ENCODE measurements around the gene LRFN2.

The LRFN2 gene

DNA sequence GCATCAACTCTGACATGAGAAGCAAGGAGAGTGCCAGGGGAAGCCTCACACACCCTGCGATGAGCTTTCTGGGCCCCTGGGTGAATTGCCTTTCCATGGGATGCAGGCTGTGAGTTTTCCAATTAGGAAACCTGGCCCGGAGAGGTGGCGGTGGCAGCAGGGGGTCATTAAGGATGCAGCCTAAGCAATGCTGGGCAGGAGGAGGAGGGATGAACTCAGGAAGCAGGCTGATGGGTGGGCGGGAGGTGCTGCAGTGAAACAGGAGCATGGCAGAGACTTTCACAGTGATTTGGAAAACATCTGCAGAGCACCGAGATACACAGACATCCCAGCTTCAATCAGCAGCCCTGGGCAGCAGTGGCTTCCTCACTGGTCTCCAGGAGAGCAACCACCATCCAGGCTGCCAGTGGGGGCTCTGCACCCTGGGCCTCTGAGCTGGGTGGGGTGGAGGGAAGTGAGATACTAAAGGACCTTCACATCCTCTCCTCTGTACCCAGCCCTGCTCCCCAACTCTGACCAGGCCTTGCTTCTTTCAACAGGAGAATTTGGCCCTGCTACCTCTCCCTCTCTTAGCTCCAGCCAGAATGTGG lies 44.9 kb downstream of the LRFN2 start:
- DNase-seq: no peak

GRCh38 chr6:40541556-40542174 lies 45.5 kb downstream of the LRFN2 start:
- DNase-seq: no peak

DNA sequence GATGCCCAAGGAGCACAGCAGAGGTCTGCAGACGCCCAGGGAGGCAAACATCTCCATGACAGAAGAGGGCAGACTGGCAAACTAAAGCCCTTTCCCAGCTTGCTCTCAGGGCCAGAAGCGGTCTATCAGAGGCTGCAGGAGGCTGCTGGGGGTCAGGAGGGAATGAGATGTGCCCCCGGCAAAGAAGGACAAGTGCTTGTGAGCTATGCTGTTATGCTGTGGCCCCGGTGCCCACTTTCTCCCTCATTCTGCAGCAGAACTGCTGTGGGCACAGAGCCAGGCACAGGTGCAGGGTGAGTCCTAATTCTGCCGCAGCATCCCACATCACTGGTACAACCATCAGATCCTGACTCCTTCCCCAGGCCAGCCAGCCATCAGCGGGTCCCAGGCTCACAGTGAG lies 46.4 kb downstream of the LRFN2 start:
- DNase-seq: no peak

DNA sequence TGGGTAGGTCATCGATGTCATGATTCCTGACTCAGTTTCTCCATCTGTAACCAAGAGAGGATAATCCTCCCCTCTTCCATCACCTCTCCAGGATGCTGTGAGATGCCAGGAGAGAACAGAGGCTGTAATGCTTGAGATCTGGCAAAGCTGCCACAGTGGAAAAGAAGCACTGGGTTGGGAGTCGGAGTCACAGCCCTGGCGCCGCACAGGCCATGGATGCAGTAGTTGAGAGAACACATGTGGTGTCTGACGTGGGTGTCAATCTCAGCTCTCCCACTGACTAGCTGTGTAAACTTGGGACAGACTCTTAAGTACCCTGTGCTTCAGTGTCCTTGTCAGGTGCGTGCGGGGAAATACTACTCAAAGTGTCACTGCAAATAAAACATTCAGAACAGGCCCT lies 47.3 kb downstream of the LRFN2 start:
- no peak for DNase-seq

DNA sequence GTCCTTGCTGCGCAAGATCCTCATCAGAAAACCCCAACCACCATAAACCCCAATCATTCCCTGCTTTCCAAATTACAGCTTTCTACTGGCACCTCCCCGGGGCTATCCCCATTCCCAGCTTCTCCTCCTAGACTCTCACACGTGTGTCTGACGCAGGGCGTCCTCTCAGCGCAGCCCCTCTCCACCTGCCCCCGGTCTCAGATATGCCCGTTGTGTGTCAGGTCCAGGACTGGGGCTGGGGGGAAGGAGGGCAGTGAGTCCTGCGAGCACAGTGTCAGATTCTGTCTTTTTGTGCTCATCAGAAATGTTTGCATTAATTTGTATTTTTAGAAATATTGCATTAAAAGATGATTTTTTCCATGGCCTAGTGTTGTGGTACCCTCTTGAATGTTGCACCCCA lies 48.6 kb downstream of the LRFN2 start:
- no peak for DNase-seq

- DNase-seq: no peak
These were observed 49.7 kb downstream of the LRFN2 start for GRCh38 chr6:40537446-40537845.

DNA sequence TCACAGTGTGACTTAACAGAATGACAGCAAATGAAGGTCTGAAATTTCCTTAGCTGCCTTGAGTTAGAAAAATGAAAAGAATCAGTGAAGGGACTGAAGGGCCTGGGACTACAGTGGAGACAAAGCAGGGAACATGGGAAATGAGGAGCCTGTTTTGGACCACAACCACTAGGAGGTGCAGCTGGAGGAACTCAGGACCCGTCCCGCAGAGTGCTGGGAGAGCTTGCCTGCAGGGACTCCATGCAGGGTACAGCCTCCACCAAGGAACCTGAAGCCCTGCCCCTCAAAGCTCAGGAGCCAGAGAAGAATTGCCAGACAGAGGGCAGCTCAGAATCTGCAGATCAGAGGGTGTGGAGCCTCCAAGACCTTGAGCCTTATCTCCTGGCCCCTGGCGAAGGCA lies 50.7 kb downstream of the LRFN2 start:
- no peak for DNase-seq

DNA sequence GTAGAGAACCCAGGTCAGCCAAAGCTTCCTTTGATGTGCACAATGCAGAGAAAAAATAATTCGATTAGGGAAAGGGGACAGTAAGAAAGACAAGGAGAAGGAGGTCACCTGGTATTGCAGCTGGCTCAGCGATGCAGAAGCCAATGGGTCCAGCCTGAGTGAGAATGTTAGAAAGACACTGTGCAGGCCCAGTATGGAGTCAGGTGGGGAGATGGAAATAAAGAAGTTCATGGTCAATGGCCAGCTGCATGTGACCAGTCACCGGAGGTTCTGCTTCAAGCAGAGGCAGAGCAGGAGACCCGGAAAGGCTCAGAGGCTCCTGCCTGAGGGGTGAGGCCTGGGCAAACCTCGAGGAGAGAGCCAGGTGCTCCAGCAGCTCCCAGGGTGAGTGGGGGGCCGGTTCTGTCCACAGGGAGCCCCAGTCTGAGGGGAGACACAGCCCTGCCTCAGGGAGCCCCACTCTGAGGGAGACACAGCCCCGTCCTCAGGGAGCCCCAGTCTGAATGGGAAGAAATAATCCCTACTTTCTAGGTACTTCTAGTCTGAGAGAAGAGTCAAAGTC lies 51.3 kb downstream of the LRFN2 start:
- DNase-seq: no peak

- no peak for DNase-seq
These were observed 51.9 kb downstream of the LRFN2 start for GRCh38 chr6:40535110-40535818.

- no peak for DNase-seq
These were observed 54.7 kb downstream of the LRFN2 start for GRCh38 chr6:40532349-40533000.

GRCh38 chr6:40529919-40530318 lies 57.2 kb downstream of the LRFN2 start:
- no peak for DNase-seq

DNA sequence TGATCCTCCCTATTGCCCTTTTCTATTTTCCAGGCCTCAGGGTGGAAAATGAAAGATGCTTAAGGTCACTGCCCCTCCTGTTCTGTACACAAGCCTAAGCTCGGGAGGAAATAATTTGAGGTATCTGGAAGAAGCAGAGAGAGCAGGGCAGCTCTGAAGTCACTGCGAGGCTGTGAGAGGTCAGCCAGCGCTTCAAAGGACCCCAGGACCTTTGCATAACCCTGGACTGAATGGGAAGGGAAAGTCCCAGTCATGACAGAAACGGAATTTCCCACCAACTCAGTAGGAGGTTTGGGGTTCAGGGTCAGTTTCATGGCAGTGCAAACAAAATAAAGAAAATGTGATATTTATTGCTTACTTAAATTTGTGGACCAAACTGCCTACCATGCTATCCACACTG lies 58.1 kb downstream of the LRFN2 start:
- no peak for DNase-seq

GRCh38 chr6:40528051-40528450 lies 59.1 kb downstream of the LRFN2 start:
- no peak for DNase-seq

DNA sequence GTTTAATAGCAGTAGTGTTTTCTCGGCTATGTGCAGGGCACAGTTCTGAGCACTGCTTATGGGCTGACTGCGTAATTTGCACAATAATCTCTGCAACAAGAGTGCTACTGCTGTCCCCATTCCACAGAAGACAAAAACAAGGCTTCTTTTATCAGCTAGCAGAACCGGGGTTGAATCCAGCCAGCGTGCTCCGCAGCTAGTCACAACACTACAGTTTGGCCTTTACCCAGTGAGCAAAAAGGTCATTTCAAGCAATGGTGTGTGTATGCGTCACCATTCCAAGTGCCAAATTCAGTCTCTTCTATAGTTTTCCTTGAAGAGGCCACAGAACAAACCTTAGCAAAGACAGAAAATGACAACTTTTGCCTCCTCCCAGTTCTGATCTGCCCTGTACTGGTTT lies 61.1 kb downstream of the LRFN2 start:
- no peak for DNase-seq

- no peak for DNase-seq
These were observed 62.2 kb downstream of the LRFN2 start for GRCh38 chr6:40524797-40525585.

GRCh38 chr6:40523505-40524172 lies 63.5 kb downstream of the LRFN2 start:
- no peak for DNase-seq

- no peak for DNase-seq
These were observed 65.7 kb downstream of the LRFN2 start for GRCh38 chr6:40521496-40521895.

GRCh38 chr6:40520678-40521077 lies 66.5 kb downstream of the LRFN2 start:
- DNase-seq: no peak

- no peak for DNase-seq
These were observed 67.1 kb downstream of the LRFN2 start for GRCh38 chr6:40520084-40520483.

- DNase-seq: no peak
These were observed 69.5 kb downstream of the LRFN2 start for GRCh38 chr6:40517654-40518053.

GRCh38 chr6:40516429-40516828 lies 70.7 kb downstream of the LRFN2 start:
- DNase-seq: no peak

DNA sequence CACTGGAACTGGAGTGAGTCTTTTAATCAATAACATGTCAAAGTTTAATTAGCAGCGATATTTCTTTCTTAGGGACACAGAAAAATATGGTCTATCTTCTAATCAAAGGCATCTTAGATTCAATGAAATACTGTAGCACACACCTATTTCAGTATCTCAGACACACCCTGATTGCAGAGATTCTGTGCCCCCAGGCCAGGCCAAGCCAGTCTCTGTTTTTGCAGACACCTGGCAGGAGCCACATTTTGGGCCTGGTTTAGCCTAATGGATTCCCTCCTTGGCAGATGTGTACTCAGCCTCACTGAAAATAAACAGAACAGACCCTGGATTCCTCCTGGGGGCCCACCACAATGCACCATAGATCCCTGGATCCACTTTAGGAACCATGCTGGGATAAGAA lies 74.8 kb downstream of the LRFN2 start:
- DNase-seq: no peak
